Peyer's patch (tissue), 4 donors: ENCODE data around the gene MCM8.

Experiments
- POLR2A ChIP-seq, 2 donors: fragments of 450-650 bp; IDR thresholded peaks; one replicate each; pipeline ENCODE4 v1.5.1; 2017; ENCODE audit warnings: antibody characterized with exemption in 2 of 2, mild to moderate bottlenecking in 2 of 2, moderate library complexity in 2 of 2
- TF ChIP-seq, protein P1 (sequence below), 6 experiments: fragments of 450-650 bp in 4 of 6; fragments of 200-600 bp in 2 of 6; sonication (generic) in 1 of 6; IDR thresholded peaks; one replicate each; pipeline ENCODE4 v1.5.1; 2017 to 2019; ENCODE audit warnings: antibody characterized with exemption in 6 of 6, mild to moderate bottlenecking in 3 of 6, moderate library complexity in 1 of 6

DNA sequence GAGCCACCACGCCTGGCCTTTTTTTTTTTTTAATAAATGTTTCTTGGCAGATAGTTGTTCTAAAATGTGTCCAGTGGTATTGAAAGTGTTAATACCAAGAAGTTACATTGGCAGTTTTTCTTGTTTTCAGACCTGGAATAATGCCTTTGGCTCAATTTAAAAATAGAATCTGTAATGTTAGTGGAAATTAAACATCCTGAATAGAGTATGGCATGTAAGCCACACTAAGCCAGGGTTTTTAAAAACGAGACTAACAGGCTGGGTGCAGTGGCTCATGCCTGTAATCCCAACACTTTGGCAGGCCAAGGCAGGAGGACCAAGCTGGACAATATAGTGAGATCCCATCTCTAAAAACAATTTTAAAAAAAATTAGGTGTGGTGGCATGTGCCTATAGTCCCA, 25.3 kb downstream of the MCM8 start:
- TF ChIP-seq, protein P1, sequence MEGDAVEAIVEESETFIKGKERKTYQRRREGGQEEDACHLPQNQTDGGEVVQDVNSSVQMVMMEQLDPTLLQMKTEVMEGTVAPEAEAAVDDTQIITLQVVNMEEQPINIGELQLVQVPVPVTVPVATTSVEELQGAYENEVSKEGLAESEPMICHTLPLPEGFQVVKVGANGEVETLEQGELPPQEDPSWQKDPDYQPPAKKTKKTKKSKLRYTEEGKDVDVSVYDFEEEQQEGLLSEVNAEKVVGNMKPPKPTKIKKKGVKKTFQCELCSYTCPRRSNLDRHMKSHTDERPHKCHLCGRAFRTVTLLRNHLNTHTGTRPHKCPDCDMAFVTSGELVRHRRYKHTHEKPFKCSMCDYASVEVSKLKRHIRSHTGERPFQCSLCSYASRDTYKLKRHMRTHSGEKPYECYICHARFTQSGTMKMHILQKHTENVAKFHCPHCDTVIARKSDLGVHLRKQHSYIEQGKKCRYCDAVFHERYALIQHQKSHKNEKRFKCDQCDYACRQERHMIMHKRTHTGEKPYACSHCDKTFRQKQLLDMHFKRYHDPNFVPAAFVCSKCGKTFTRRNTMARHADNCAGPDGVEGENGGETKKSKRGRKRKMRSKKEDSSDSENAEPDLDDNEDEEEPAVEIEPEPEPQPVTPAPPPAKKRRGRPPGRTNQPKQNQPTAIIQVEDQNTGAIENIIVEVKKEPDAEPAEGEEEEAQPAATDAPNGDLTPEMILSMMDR (IDR thresholded peaks at IDR 0.05), result no peak
- TF ChIP-seq POLR2A (IDR thresholded peaks at IDR 0.05), result no peak
